Measurements from ENCODE around the gene RHBDL3. TPM values are rescaled to one million over a fixed set of nuclear protein-coding genes. Genes with fewer than 3 reads are reported as not detected.

Gene RHBDL3
- total and polyA plus RNA-seq, 10 of the 15 experiments (the other 5 are each of a cell fraction or from before 2014, with no cell fraction given): 0.04 to 0.24 (median 0.04) TPM; not detected in 5

DNA sequence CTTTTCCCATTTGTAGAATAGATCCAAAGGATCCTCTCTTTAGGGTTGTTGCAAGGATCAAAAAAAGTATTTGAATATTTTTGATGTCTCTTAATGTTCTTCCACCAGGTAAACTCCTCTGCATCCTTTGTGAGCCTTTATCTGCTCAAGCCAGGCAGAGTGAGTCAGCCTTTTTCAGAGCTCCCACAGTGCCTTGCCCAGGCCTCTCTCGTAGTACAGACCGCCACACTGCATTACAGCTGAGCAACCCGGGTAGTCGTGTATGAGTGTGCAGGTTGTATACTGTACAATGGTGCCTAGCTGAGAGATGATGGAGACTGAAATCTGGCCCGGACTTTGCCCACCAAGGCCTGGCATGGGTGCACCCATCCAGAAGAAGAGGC is 20.9 kb downstream of the RHBDL3 start:
- H3K27ac ChIP-seq (ENCODE audit: control insufficient read depth, insufficient read depth): no peak overlapping the region
- POLR2A ChIA-PET: no interaction called here
- H3K36me3 ChIP-seq (ENCODE audit: control insufficient read depth in 2 of 2, insufficient read depth in 2 of 2, low read length in 1 of 2): no peaks in the 10 kb centered on the region
- in situ Hi-C loops (cut with MboI) (no loop called here), intact Hi-C loops (cut with micrococcal nuclease; ENCODE audit: unreplicated experiment) (no loop called here)
- no peak for FAIRE-seq
- CTCF ChIA-PET: interaction anchor here (1.5 kb wide), 1 partner anchor 29 kb away, joined by 4 read pairs; no protein-coding TSS in a partner anchor
- H2AFZ ChIP-seq (ENCODE audit: control insufficient read depth, low read depth, low read length): no peak overlapping the region
- no peak overlapping the region for H3K4me2 ChIP-seq (ENCODE audit: control insufficient read depth, insufficient read depth)
- WGBS (ENCODE audit: insufficient coverage, insufficient replicate concordance, low lambda C conversion rate, missing lambda C conversion rate): 10% methylated on average over 5 of the region's 5 CpGs
- H3K9me3 ChIP-seq (replicated peaks; ENCODE audit: control insufficient read depth, insufficient read depth, low read length): no peaks in the 10 kb centered on the region
- RAD21 ChIA-PET (ENCODE audit: unreplicated experiment): interaction anchor here (1.4 kb wide), 1 partner anchor 33 kb away, joined by 3 read pairs; no protein-coding TSS in a partner anchor
- H3K4me3 ChIP-seq: no peak overlapping the region
- no peaks in the 10 kb centered on the region for H3K79me2 ChIP-seq (ENCODE audit: control insufficient read depth, insufficient read depth, low read length)
- 0 out of 4 replicates have a peak, but pooled peaks cover 2% of the 10 kb centered on the region in 2 experiments for H3K27me3 ChIP-seq (replicated peaks in 1 of 2; ENCODE audit: control insufficient read depth in 2 of 2, insufficient read depth in 2 of 2, low read length in 1 of 2)
- no peak for TF ChIP-seq NFXL1 (IDR thresholded peaks at IDR 0.05; ENCODE audit: borderline replicate concordance)
- no peak for TF ChIP-seq DPF2 (IDR thresholded peaks at IDR 0.05)
- TF ChIP-seq TARDBP (IDR thresholded peaks at IDR 0.05; ENCODE audit: borderline replicate concordance): no peak
- TF ChIP-seq, protein P1, sequence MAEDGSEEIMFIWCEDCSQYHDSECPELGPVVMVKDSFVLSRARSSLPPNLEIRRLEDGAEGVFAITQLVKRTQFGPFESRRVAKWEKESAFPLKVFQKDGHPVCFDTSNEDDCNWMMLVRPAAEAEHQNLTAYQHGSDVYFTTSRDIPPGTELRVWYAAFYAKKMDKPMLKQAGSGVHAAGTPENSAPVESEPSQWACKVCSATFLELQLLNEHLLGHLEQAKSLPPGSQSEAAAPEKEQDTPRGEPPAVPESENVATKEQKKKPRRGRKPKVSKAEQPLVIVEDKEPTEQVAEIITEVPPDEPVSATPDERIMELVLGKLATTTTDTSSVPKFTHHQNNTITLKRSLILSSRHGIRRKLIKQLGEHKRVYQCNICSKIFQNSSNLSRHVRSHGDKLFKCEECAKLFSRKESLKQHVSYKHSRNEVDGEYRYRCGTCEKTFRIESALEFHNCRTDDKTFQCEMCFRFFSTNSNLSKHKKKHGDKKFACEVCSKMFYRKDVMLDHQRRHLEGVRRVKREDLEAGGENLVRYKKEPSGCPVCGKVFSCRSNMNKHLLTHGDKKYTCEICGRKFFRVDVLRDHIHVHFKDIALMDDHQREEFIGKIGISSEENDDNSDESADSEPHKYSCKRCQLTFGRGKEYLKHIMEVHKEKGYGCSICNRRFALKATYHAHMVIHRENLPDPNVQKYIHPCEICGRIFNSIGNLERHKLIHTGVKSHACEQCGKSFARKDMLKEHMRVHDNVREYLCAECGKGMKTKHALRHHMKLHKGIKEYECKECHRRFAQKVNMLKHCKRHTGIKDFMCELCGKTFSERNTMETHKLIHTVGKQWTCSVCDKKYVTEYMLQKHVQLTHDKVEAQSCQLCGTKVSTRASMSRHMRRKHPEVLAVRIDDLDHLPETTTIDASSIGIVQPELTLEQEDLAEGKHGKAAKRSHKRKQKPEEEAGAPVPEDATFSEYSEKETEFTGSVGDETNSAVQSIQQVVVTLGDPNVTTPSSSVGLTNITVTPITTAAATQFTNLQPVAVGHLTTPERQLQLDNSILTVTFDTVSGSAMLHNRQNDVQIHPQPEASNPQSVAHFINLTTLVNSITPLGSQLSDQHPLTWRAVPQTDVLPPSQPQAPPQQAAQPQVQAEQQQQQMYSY (CRISPR knock-in tag; IDR thresholded peaks at IDR 0.05): no peak
- TF ChIP-seq SMAD1 (IDR thresholded peaks at IDR 0.05; ENCODE audit: low read depth, partially characterized antibody): no peak
- TF ChIP-seq, protein P2, sequence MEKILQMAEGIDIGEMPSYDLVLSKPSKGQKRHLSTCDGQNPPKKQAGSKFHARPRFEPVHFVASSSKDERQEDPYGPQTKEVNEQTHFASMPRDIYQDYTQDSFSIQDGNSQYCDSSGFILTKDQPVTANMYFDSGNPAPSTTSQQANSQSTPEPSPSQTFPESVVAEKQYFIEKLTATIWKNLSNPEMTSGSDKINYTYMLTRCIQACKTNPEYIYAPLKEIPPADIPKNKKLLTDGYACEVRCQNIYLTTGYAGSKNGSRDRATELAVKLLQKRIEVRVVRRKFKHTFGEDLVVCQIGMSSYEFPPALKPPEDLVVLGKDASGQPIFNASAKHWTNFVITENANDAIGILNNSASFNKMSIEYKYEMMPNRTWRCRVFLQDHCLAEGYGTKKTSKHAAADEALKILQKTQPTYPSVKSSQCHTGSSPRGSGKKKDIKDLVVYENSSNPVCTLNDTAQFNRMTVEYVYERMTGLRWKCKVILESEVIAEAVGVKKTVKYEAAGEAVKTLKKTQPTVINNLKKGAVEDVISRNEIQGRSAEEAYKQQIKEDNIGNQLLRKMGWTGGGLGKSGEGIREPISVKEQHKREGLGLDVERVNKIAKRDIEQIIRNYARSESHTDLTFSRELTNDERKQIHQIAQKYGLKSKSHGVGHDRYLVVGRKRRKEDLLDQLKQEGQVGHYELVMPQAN (conservative IDR thresholded peaks at IDR 0.05): no peak
- TF ChIP-seq TAF1 (IDR thresholded peaks at IDR 0.05; ENCODE audit: borderline replicate concordance, low read depth, low read length): no peak
- no peaks in the 10 kb centered on the region for H4K20me1 ChIP-seq (ENCODE audit: control insufficient read depth, insufficient read depth)
- H3K4me1 ChIP-seq (ENCODE audit: control insufficient read depth, insufficient read depth, low read length): no peaks in the 10 kb centered on the region; the same call in 1 of the 2 replicates
- SMC1A ChIA-PET (ENCODE audit: uncharacterized antibody, unreplicated experiment): interaction anchor here (1.4 kb wide), 1 partner anchor 33 kb away, joined by 6 read pairs; no protein-coding TSS in a partner anchor
- no TSS peak for BruUV-seq (replicated peaks)
- peak; percentile 54 for ATAC-seq
- DNase-seq (ENCODE audit: low read depth, low spot score): no peak
- no peak overlapping the region for H3K9ac ChIP-seq (ENCODE audit: control insufficient read depth, insufficient read depth, low read length)
